Fibroblast of pulmonary artery (primary cell): ENCODE data around the gene BBS9.

Experiments
- DNase-seq: peaks from one replicate; pipeline ENCODE4 v3.0.0-alpha.2; 2010; ENCODE audit warnings: low read depth
- H3K4me3 ChIP-seq: replicated peaks from 2 replicates; pipeline ENCODE4 v1.5.1; 2011; ENCODE audit warnings: low read depth, mild to moderate bottlenecking, control low read depth, low read length, moderate library complexity
- CTCF ChIP-seq: IDR thresholded peaks from 2 replicates; pipeline ENCODE4 v1.5.1; 2011; ENCODE audit warnings: mild to moderate bottlenecking, control low read depth, low read length, inconsistent platforms; ENCODE audit errors: missing control alignments

BBS9 gene

GRCh38 chr7:33634606-33635005 is 505.2 kb downstream of the BBS9 start:
- no peak for DNase-seq
- H3K4me3 ChIP-seq: no peak overlapping the region
- no peak for TF ChIP-seq CTCF

- no peak overlapping the region for H3K4me3 ChIP-seq
- TF ChIP-seq CTCF: no peak
- DNase-seq: no peak
Observed at GRCh38 chr7:33636359-33636758, 507.0 kb downstream of the BBS9 start.

GRCh38 chr7:33639552-33640197 is 510.3 kb downstream of the BBS9 start:
- TF ChIP-seq CTCF: no peak
- no peak overlapping the region for H3K4me3 ChIP-seq
- peak; percentile 18 for DNase-seq

GRCh38 chr7:33640741-33641140 is 511.4 kb downstream of the BBS9 start:
- H3K4me3 ChIP-seq: no peak overlapping the region
- no peak for DNase-seq
- TF ChIP-seq CTCF: no peak

- TF ChIP-seq CTCF: no peak
- no peak overlapping the region for H3K4me3 ChIP-seq
- DNase-seq: no peak
Observed at GRCh38 chr7:33642312-33642711, 512.9 kb downstream of the BBS9 start.

- TF ChIP-seq CTCF: no peak
- H3K4me3 ChIP-seq: no peak overlapping the region
- no peak for DNase-seq
Observed at GRCh38 chr7:33643530-33643929, 514.2 kb downstream of the BBS9 start.

- H3K4me3 ChIP-seq: no peak overlapping the region
- TF ChIP-seq CTCF: no peak
- no peak for DNase-seq
Observed at GRCh38 chr7:33644489-33644888, 515.1 kb downstream of the BBS9 start.
